H1 (cell line): ENCODE measurements around the gene SHANK2. TPM values are rescaled to one million over a fixed set of nuclear protein-coding genes. Genes with fewer than 3 reads are reported as not detected.

Source experiments
- CTCF ChIA-PET: fragments of 300-600 bp; sonication (Branson Sonifier 250); formaldehyde crosslinking; loops from one replicate; lab custom pipeline; 2021; ENCODE audit not compliant: partially characterized antibody; lab: Charles Lee
- POLR2A ChIA-PET: fragments of 300-600 bp; sonication (Branson Sonifier 250); formaldehyde crosslinking; loops from one replicate; lab custom pipeline; 2021; ENCODE audit warnings: inconsistent platforms; ENCODE audit not compliant: partially characterized antibody; lab: Charles Lee
- DNase-seq, 2 experiments: peaks; one replicate each; pipeline versions ENCODE4 v3.0.0 to v3.0.0-alpha.2; 2010 to 2022; ENCODE audit warnings: low spot score in 2 of 2, low read depth in 1 of 2, mixed read lengths in 1 of 2
- FAIRE-seq: peaks from 2 replicates; lab custom pipeline; 2011; peaks lifted over from hg19 to GRCh38; lab: Jason Lieb, UNC
- H2AFZ ChIP-seq: 2 replicates; pipeline ENCODE4 v1.8.1; 2012; ENCODE audit warnings: low read length, inconsistent platforms
- H2AK5ac ChIP-seq: 2 replicates; pipeline ENCODE4 v1.6.1; 2013; ENCODE audit warnings: low read depth, low read length
- H2BK120ac ChIP-seq: replicated peaks from 2 replicates; pipeline ENCODE3; 2013; ENCODE audit warnings: low read depth, low read length, inconsistent platforms
- H2BK12ac ChIP-seq: 2 replicates; pipeline ENCODE4 v1.6.1; 2013; ENCODE audit warnings: low read depth, low read length
- H2BK15ac ChIP-seq: 2 replicates; pipeline ENCODE4 v1.6.1; 2013; ENCODE audit warnings: low read length
- H2BK20ac ChIP-seq: 2 replicates; pipeline ENCODE4 v1.6.1; 2013; ENCODE audit warnings: low read length
- H2BK5ac ChIP-seq: 2 replicates; pipeline ENCODE4 v1.6.1; 2013; ENCODE audit warnings: low read depth, low read length
- H3K14ac ChIP-seq: 2 replicates; pipeline ENCODE4 v1.6.1; 2013; ENCODE audit warnings: inconsistent platforms; ENCODE audit not compliant: insufficient read length
- H3K18ac ChIP-seq: 2 replicates; pipeline ENCODE4 v1.6.1; 2013; ENCODE audit warnings: low read length; ENCODE audit errors: extremely low read depth
- H3K23ac ChIP-seq: 2 replicates; pipeline ENCODE4 v1.6.1; 2013; ENCODE audit warnings: inconsistent platforms; ENCODE audit not compliant: insufficient read length
- H3K23me2 ChIP-seq: 2 replicates; pipeline ENCODE4 v1.6.1; 2013; ENCODE audit warnings: low read depth, low read length
- H3K27ac ChIP-seq: 2 replicates; pipeline ENCODE4 v1.6.1; 2011; ENCODE audit warnings: low read depth, low read length, inconsistent platforms
- H3K27me3 ChIP-seq, 4 experiments: replicated peaks in 1 of 4; 1 replicate in 1 of 4; 2 replicates in 3 of 4; pipeline versions ENCODE4 v1.6.1 to v1.8.1; 2011 to 2013; ENCODE audit warnings: low read length in 3 of 4, mild to moderate bottlenecking in 3 of 4, inconsistent platforms in 2 of 4, mixed read lengths in 2 of 4, moderate library complexity in 1 of 4; ENCODE audit not compliant: control insufficient read depth in 3 of 4, insufficient read depth in 3 of 4; ENCODE audit errors: extremely low read depth in 1 of 4
- H3K36me3 ChIP-seq, 4 experiments: 2 replicates each; pipeline versions ENCODE4 v1.6.1 to v1.8.1; 2011 to 2013; ENCODE audit warnings: mild to moderate bottlenecking in 4 of 4, low read length in 3 of 4, moderate library complexity in 2 of 4, control low read depth in 1 of 4, inconsistent platforms in 1 of 4; ENCODE audit not compliant: insufficient read depth in 4 of 4, control insufficient read depth in 2 of 4
- H3K4ac ChIP-seq: replicated peaks from 2 replicates; pipeline ENCODE3; 2013; ENCODE audit warnings: low read length, low read depth, mixed read lengths, inconsistent platforms; ENCODE audit not compliant: insufficient read length
- H3K4me1 ChIP-seq, 4 experiments: replicated peaks in 1 of 4; 1 replicate in 1 of 4; 2 replicates in 3 of 4; pipeline versions ENCODE4 v1.6.1 to v1.8.1; 2011 to 2013; ENCODE audit warnings: low read length in 3 of 4, inconsistent platforms in 2 of 4, mixed read lengths in 1 of 4; ENCODE audit not compliant: insufficient read depth in 4 of 4, control insufficient read depth in 3 of 4
- H3K4me2 ChIP-seq, 2 experiments: 2 replicates each; pipeline versions ENCODE4 v1.6.1 to v1.8.1; 2011 to 2013; ENCODE audit warnings: low read depth in 2 of 2, low read length in 2 of 2, control low read depth in 1 of 2, inconsistent platforms in 1 of 2, mild to moderate bottlenecking in 1 of 2; ENCODE audit not compliant: insufficient read depth in 1 of 2
- H3K4me3 ChIP-seq, 4 experiments: fragments of 200-600, 300-600 bp in 1 of 4; sonication (generic), shearing (Covaris generic), sonication (Bioruptor Twin) in 1 of 4; 2 replicates each; pipeline versions ENCODE4 v1.5.1 to v1.8.1; 2011 to 2016; ENCODE audit warnings: low read length in 4 of 4, low read depth in 3 of 4, control low read depth in 2 of 4, inconsistent platforms in 2 of 4, mild to moderate bottlenecking in 2 of 4, mixed read lengths in 1 of 4, moderate library complexity in 1 of 4; ENCODE audit not compliant: insufficient read depth in 2 of 4; ENCODE audit errors: extremely low read depth in 1 of 4
- H3K56ac ChIP-seq: replicated peaks from 2 replicates; pipeline ENCODE3; 2013; ENCODE audit warnings: low read depth, mild to moderate bottlenecking, mixed read lengths, low read length, inconsistent platforms; ENCODE audit not compliant: insufficient read length
- H3K79me1 ChIP-seq: 2 replicates; pipeline ENCODE4 v1.6.1; 2013; ENCODE audit warnings: low read depth, low read length, control low read depth
- H3K79me2 ChIP-seq, 2 experiments: 2 replicates each; pipeline versions ENCODE4 v1.6.1 to v1.8.1; 2012 to 2013; ENCODE audit warnings: low read length in 2 of 2, mild to moderate bottlenecking in 2 of 2, inconsistent platforms in 1 of 2; ENCODE audit not compliant: insufficient read depth in 2 of 2, control insufficient read depth in 1 of 2
- H3K9ac ChIP-seq, 4 experiments: replicated peaks in 1 of 4; 1 replicate in 1 of 4; 2 replicates in 3 of 4; pipeline versions ENCODE4 v1.6.1 to v1.8.1; 2011 to 2013; ENCODE audit warnings: low read depth in 3 of 4, low read length in 3 of 4, control low read depth in 2 of 4, mild to moderate bottlenecking in 2 of 4, moderate library complexity in 2 of 4, inconsistent platforms in 1 of 4; ENCODE audit errors: extremely low read depth in 1 of 4
- H3K9me3 ChIP-seq, 2 experiments: 2 replicates each; pipeline versions ENCODE4 v1.6.1 to v1.8.1; 2012 to 2013; ENCODE audit warnings: mild to moderate bottlenecking in 2 of 2, moderate library complexity in 2 of 2, control low read depth in 1 of 2, inconsistent platforms in 1 of 2, low read depth in 1 of 2, low read length in 1 of 2, mixed read lengths in 1 of 2; ENCODE audit not compliant: insufficient read depth in 2 of 2
- H4K20me1 ChIP-seq, 2 experiments: replicated peaks in 1 of 2; 2 replicates each; pipeline versions ENCODE3 to v1.8.1; 2011 to 2013; ENCODE audit warnings: inconsistent platforms in 2 of 2, low read length in 2 of 2, mild to moderate bottlenecking in 1 of 2; ENCODE audit not compliant: insufficient read depth in 2 of 2, control insufficient read depth in 1 of 2
- H4K5ac ChIP-seq: 2 replicates; pipeline ENCODE4 v1.6.1; 2013; ENCODE audit warnings: low read length, low read depth, mixed read lengths, inconsistent platforms; ENCODE audit not compliant: insufficient read length
- H4K8ac ChIP-seq: 2 replicates; pipeline ENCODE4 v1.8.0; 2013; ENCODE audit warnings: mild to moderate bottlenecking, moderate library complexity, low read length, inconsistent platforms; ENCODE audit not compliant: insufficient read depth; ENCODE audit errors: extremely low read depth
- H4K91ac ChIP-seq: replicated peaks from 2 replicates; pipeline ENCODE3; 2013; ENCODE audit warnings: low read length, mixed read lengths, inconsistent platforms; ENCODE audit not compliant: insufficient read length
- BRCA1 ChIP-seq: IDR thresholded peaks from 2 replicates; pipeline ENCODE4 v1.6.1; 2012; ENCODE audit warnings: low read depth, low read length, improper control_type of control experiment
- CBX8 ChIP-seq: fragments of 300-800, 300-1000 bp; sonication (generic); IDR thresholded peaks from 2 replicates; pipeline ENCODE4 v1.7.1; 2016; ENCODE audit warnings: low read depth, low read length, borderline replicate concordance
- CHD1 ChIP-seq: IDR thresholded peaks from 2 replicates; pipeline ENCODE4 v1.6.1; 2012; ENCODE audit warnings: low read depth, low read length, improper control_type of control experiment
- CHD2 ChIP-seq: IDR thresholded peaks from 2 replicates; pipeline ENCODE4 v1.6.1; 2012; ENCODE audit warnings: low read length, improper control_type of control experiment
- KDM5A ChIP-seq: fragments of 200-600 bp; IDR thresholded peaks from 2 replicates; pipeline ENCODE4 v1.7.1; 2012; ENCODE audit warnings: mild to moderate bottlenecking, low read length, inconsistent platforms, mixed read lengths
- POU5F1 ChIP-seq: IDR thresholded peaks from 2 replicates; pipeline ENCODE4 v1.6.1; 2011; ENCODE audit warnings: low read depth, mild to moderate bottlenecking, low read length, moderate library complexity
- RFX5 ChIP-seq: IDR thresholded peaks from 2 replicates; pipeline ENCODE4 v1.6.1; 2011; ENCODE audit warnings: low read depth, low read length, improper control_type of control experiment, borderline replicate concordance
- RNF2 ChIP-seq: fragments of 200-900, 300-1000 bp; sonication (generic); IDR thresholded peaks from 2 replicates; pipeline ENCODE4 v1.7.1; 2016; ENCODE audit warnings: borderline replicate concordance, low read depth, mild to moderate bottlenecking, antibody characterized with exemption, low read length; ENCODE audit not compliant: poor library complexity, severe bottlenecking; ENCODE audit errors: missing control alignments
- SIN3A ChIP-seq, 2 experiments: IDR thresholded peaks in 1 of 2; conservative IDR thresholded peaks in 1 of 2; 2 replicates each; pipeline ENCODE4 v1.6.1; 2011 to 2012; ENCODE audit warnings: low read length in 2 of 2, improper control_type of control experiment in 1 of 2, low read depth in 1 of 2, mild to moderate bottlenecking in 1 of 2
- SIRT6 ChIP-seq: IDR thresholded peaks from one replicate; pipeline ENCODE4 v1.7.1; 2012; ENCODE audit warnings: low read length, inconsistent platforms
- SIX5 ChIP-seq: IDR thresholded peaks from 2 replicates; pipeline ENCODE4 v1.6.1; 2011; ENCODE audit warnings: mild to moderate bottlenecking, low read depth, low read length
- SP1 ChIP-seq: IDR thresholded peaks from 2 replicates; pipeline ENCODE4 v1.6.1; 2011; ENCODE audit warnings: low read depth, low read length
- SP2 ChIP-seq: IDR thresholded peaks from 2 replicates; pipeline ENCODE4 v1.6.1; 2012; ENCODE audit warnings: mild to moderate bottlenecking, low read length, inconsistent platforms
- TCF12 ChIP-seq: IDR thresholded peaks from 2 replicates; pipeline ENCODE4 v1.6.1; 2011; ENCODE audit warnings: low read depth, mild to moderate bottlenecking, low read length
- TEAD4 ChIP-seq: IDR thresholded peaks from 2 replicates; pipeline ENCODE4 v1.6.1; 2012; ENCODE audit warnings: low read depth, low read length, inconsistent platforms, mixed read lengths
- ZNF274 ChIP-seq: IDR thresholded peaks from 2 replicates; pipeline ENCODE4 v1.7.0; 2012; ENCODE audit warnings: low read length, borderline replicate concordance; ENCODE audit errors: extremely low read depth
- WGBS, 2 experiments: shearing (Covaris generic) in 1 of 2; methylation state at CpG; one replicate each; pipeline versions ENCODE4 v1.1.6 to v1.1.7; 2013 to 2015; ENCODE audit warnings: low lambda C conversion rate in 2 of 2, mixed read lengths in 2 of 2, inconsistent platforms in 1 of 2, low coverage in 1 of 2, missing lambda C conversion rate in 1 of 2; ENCODE audit not compliant: insufficient replicate concordance in 2 of 2, insufficient coverage in 1 of 2, insufficient read length in 1 of 2; ENCODE audit errors: extremely low coverage in 1 of 2, missing lambda C conversion rate in 1 of 2; 5-methylcytosine and 5-hydroxymethylcytosine counted together
- polyA plus RNA-seq, 7 experiments: library from polyadenylated mRNA; depleted of rRNA in 3 of 7; stranded (reverse) in 5 of 7; unstranded in 2 of 7; fragments of >200 nt in 5 of 7; fragments of 200-250 nt in 2 of 7; gene quantifications; 1 replicate in 5 of 7; 2 replicates in 1 of 7; 4 replicates in 1 of 7; pipeline versions ENCODE4 v1.2.1 to v1.2.3, GENCODE V29; 2011 to 2013; ENCODE audit warnings: missing spikeins in 2 of 7, mixed read lengths in 2 of 7
- total RNA-seq: library from RNA; stranded (reverse); fragmentation: NEBNext Ultra II Directional; extraction: Animal tissue kit (Norgen Biotek cat#: 25700); gene quantifications from 2 replicates; pipeline ENCODE4 v1.2.1, GENCODE V29; 2021

SHANK2 gene
- total and polyA plus RNA-seq, 2 of the 8 experiments (the other 6 are each of a cell fraction or from before 2014, with no cell fraction given): 10.1 to 54.2 TPM

- POLR2A ChIA-PET: no interaction called here
- CTCF ChIA-PET: no interaction called here
- Histone ChIP-seq H3K79me2 (peaks cover 7 to 90% of the 10 kb centered on the region in 2 experiments), H2BK15ac (no peak overlapping the region)
- TF ChIP-seq CHD1: no peak
- TF ChIP-seq ZNF274: no peak
- no peak for TF ChIP-seq KDM5A
- TF ChIP-seq RFX5: no peak
- TF ChIP-seq TEAD4: no peak
- no peak for TF ChIP-seq SIX5
- TF ChIP-seq SP1: no peak
- TF ChIP-seq TCF12: no peak
- no peak for TF ChIP-seq SIN3A (conservative IDR thresholded peaks at IDR 0.05 in 1 of 2, IDR thresholded peaks at IDR 0.05 in 1 of 2; ENCODE audit: low read depth in 1 of 2, low read length in 2 of 2)
- TF ChIP-seq SIRT6: no peak
- TF ChIP-seq RNF2: no peak
- TF ChIP-seq CHD2: no peak
- TF ChIP-seq CBX8: no peak
- TF ChIP-seq POU5F1: no peak
- no peak for TF ChIP-seq SP2
- no peak for TF ChIP-seq BRCA1
- TF ChIP-seq, all 59 proteins: peak for 0
- no peak overlapping the region for H4K8ac ChIP-seq
- no peak overlapping the region for H3K56ac ChIP-seq
- H4K91ac ChIP-seq: no peak overlapping the region
- H2BK20ac ChIP-seq: no peak overlapping the region
- 76% methylated on average over 3 of the region's 3 CpGs; no CpG with 5 or more reads in 1 of the 2 experiments for WGBS, 2 experiments
- H3K4me2 ChIP-seq: no peak overlapping the region
- H3K4ac ChIP-seq: no peak overlapping the region
- no peaks in the 10 kb centered on the region for H3K23me2 ChIP-seq
- H4K5ac ChIP-seq: no peak overlapping the region
- H3K79me1 ChIP-seq: peaks cover 9% of the 10 kb centered on the region; the same call in 1 of the 2 replicates
- no peak for FAIRE-seq
- no peak overlapping the region for H3K23ac ChIP-seq
- H3K36me3 ChIP-seq: no peaks in the 10 kb centered on the region; a peak in 1 of 8 replicates
- H3K9me3 ChIP-seq: peaks cover 0 to under 1% of the 10 kb centered on the region in 2 experiments; a peak in 2 of 4 replicates
- peaks cover 0 to 4% (median 4%) of the 10 kb centered on the region in 4 experiments; a peak in 5 of 7 replicates for H3K4me1 ChIP-seq
- no peak overlapping the region for H3K14ac ChIP-seq
- H3K27me3 ChIP-seq: no peaks in the 10 kb centered on the region
- no peak overlapping the region for H2BK12ac ChIP-seq
- H4K20me1 ChIP-seq: peaks cover 0 to 7% of the 10 kb centered on the region in 2 experiments
- H3K9ac ChIP-seq: no peak overlapping the region
- no peak overlapping the region for H2AK5ac ChIP-seq
- no peak overlapping the region for H2BK5ac ChIP-seq
- no peak overlapping the region for H2BK120ac ChIP-seq
- H2AFZ ChIP-seq: no peak overlapping the region
- no peak overlapping the region for H3K27ac ChIP-seq
- DNase-seq: no peak
- H3K18ac ChIP-seq: no peak overlapping the region
- H3K4me3 ChIP-seq: no peak overlapping the region
Measured at GRCh38 chr11:71232364-71232763, 20.0 kb downstream of the SHANK2 start.
